Activated CD8-positive, alpha-beta memory T cell treated with anti-CD3 and anti-CD28 coated beads for 36 hours (primary cell): Measurements from ENCODE around the gene OVCH2. TPM values are rescaled to one million over a fixed set of nuclear protein-coding genes. Genes with fewer than 3 reads are reported as not detected.

Source experiments
- CTCF ChIA-PET: fragments of 350-600 bp; sonication (Branson Sonifier 250); formaldehyde crosslinking; loops from one replicate; lab custom pipeline; 2021; ENCODE audit warnings: antibody characterized with exemption; lab: Charles Lee
- POLR2A ChIA-PET: fragments of 350-600 bp; sonication (Branson Sonifier 250); formaldehyde crosslinking; loops from one replicate; lab custom pipeline; 2021; ENCODE audit warnings: antibody characterized with exemption; lab: Charles Lee
- total RNA-seq, 2 experiments: library from RNA; stranded (reverse); gene quantifications; one replicate each; pipeline ENCODE4 v1.2.3, GENCODE V29; 2021

Gene OVCH2
- total RNA-seq, 2 experiments from 2014 or later, result not detected

DNA sequence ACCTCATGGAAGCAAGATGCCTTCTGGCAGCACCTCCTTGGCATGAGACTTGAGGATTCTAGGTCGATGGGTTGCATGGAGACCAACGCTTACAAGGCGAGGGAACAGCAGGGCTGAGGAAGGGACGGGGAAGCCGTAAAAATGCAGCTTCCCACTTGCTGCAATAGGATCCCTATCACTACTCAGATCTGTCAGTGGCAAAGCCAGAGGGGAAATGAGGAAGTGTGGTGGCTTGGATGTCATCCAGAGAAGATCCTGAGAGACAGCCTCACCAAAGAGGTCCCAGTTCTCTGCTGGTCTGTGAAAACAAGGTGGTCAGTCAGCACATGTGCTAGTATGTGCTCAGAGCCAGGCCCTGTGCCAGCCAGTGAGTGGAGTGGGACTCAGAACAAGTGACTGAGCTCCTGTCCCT, 55.1 kb downstream of the OVCH2 start:
- CTCF ChIA-PET, result no interaction called here

DNA sequence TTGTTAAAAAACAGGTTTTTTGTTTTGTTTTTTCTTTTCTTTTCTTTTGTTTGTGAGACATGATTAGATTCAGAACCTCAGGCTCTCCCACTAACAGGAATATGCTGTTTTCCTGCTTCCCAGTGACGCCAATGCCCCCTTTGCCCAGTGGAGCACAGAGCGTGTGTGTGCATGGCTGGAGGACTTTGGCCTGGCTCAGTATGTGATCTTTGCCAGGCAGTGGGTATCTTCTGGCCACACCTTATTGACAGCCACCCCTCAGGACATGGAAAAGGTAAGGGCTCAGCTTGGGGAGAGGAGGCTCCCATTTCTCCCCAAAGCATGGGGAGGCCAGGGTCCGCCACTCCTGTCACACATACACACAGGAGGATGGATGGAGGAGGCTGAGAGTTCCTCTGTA, 58.0 kb downstream of the OVCH2 start:
- ChIA-PET CTCF (interaction anchor here (1.2 kb wide), 1 partner anchor 17 kb away, joined by 3 read pairs; no protein-coding TSS in a partner anchor), POLR2A (no interaction called here)

More for the DNA sequence above, 55.1 kb downstream of the OVCH2 start:
- POLR2A ChIA-PET, result no interaction called here

DNA sequence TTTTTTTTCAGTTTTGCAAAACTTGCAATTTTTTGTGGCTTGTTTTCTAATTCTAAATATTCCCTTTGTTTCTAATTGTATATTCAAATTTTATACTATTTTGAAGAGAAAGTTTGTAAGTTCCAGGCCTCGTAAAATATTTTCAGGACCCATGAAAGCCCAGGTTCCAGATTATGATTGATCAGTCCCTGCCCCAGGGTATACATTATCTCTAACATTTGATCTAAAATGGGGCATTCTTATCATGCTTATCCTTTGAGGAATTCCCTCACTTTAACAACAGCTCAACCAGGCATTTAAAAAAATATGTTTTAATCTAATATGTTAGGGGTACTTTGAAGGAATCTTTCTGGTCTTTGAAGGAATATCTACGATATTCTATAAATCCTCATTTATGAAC, 59.4 kb downstream of the OVCH2 start:
- POLR2A ChIA-PET, result no interaction called here

DNA sequence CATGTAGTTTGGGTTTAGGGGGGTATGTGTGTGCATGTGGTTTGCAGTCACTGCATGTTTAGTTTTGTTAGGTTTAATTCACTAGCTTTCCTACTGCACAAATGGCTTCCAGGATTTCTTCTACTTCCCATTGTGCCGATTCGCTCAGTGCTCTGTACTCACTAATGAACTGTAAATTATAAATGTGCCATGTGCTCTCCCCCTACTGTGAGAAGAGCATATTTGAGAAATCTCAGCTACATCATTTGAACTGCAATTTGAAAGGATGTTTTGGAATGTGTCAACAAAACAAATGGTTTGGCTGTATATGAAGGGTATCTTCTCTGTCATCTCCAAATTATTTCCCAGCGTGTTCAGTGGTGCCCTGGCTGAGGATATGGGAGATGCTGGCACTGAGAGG, 61.1 kb downstream of the OVCH2 start:
- CTCF ChIA-PET, result no interaction called here
- POLR2A ChIA-PET, result no interaction called here

More for the DNA sequence above, 59.4 kb downstream of the OVCH2 start:
- CTCF ChIA-PET, result no interaction called here

- ChIA-PET POLR2A (no interaction called here), CTCF (no interaction called here)
Measured at GRCh38 chr11:7643314-7643713, 63.0 kb downstream of the OVCH2 start.

GRCh38 chr11:7642747-7643146, 63.5 kb downstream of the OVCH2 start:
- CTCF ChIA-PET, result no interaction called here
- POLR2A ChIA-PET, result no interaction called here

DNA sequence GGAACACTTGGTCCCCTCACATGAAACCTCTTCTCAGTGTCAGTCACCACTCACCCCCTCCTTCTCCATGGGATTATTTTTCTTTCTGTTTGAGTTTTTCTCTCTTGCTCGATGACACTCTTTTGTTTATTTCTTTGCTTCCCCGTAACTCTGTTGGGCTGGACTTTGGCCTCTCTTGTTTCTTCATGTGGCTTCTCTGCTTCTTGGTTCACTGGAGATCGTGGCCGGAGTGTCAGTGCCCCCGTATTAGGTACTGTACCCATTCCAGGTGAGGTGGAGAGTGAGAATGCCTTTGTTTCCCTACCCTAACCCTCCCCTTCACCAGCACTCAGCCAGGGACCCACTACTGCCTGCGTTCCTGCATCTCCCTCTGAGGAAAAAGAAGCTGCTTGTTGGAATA, 65.5 kb downstream of the OVCH2 start:
- ChIA-PET CTCF (no interaction called here), POLR2A (no interaction called here)

- ChIA-PET CTCF (no interaction called here), POLR2A (no interaction called here)
Measured at GRCh38 chr11:7639643-7640025, 66.6 kb downstream of the OVCH2 start.

Other genes starting within 250 kb of the OVCH2 start
- not detected for gene OLFML1, start 221.0 kb downstream of the OVCH2 start, total RNA-seq
- gene PPFIBP2, start 192.5 kb downstream of the OVCH2 start, total RNA-seq, result 1 to 10 TPM; 5.7 to 7.2 TPM
- gene CYB5R2, start 33.0 kb downstream of the OVCH2 start, total RNA-seq, result 1 to 10 TPM; 3.8 to 5.6 TPM
- gene OR5P2, start 90.5 kb upstream of the OVCH2 start, total RNA-seq, result not detected
- gene OR5P3, start 124.4 kb upstream of the OVCH2 start, total RNA-seq, result not detected
- gene OR10A6, start 224.8 kb upstream of the OVCH2 start, total RNA-seq, result not detected
- not detected for gene OR10A3, start 235.2 kb upstream of the OVCH2 start, total RNA-seq